Measurements from ENCODE around the gene RAD18.

Gene RAD18

GRCh38 chr3:8856721-8857120 is 106.6 kb downstream of the RAD18 start (continued):
- no peak for TF ChIP-seq ZNF518A (tag by site-specific recombination; conservative IDR thresholded peaks at IDR 0.05; ENCODE audit: low read depth)
- no peak for TF ChIP-seq ZNF670 (tag by site-specific recombination; IDR thresholded peaks at IDR 0.05; ENCODE audit: low read depth)
- no peak for TF ChIP-seq ZBTB48 (tag by site-specific recombination; IDR thresholded peaks at IDR 0.05)
- no peak for TF ChIP-seq ZIC2 (tag by site-specific recombination; IDR thresholded peaks at IDR 0.05)
- TF ChIP-seq ZNF121 (tag by site-specific recombination; IDR thresholded peaks at IDR 0.05): no peak
- TF ChIP-seq KLF1 (tag by site-specific recombination; IDR thresholded peaks at IDR 0.05): no peak
- TF ChIP-seq ZNF16 (tag by site-specific recombination; IDR thresholded peaks at IDR 0.05; ENCODE audit: low read depth): no peak
- no peak for TF ChIP-seq ZNF776 (tag by site-specific recombination; IDR thresholded peaks at IDR 0.05; ENCODE audit: borderline replicate concordance)
- TF ChIP-seq INSM2 (tag by site-specific recombination; IDR thresholded peaks at IDR 0.05): no peak

GRCh38 chr3:8856071-8856470 is 107.2 kb downstream of the RAD18 start:
- Histone ChIP-seq H3K36me3 (ENCODE audit: control insufficient read depth in 2 of 2, insufficient read depth in 1 of 2, low read length in 2 of 2) (peaks cover 0 to 11% of the 10 kb centered on the region in 2 experiments; a peak in 1 of 3 replicates), H3K4me1 (ENCODE audit: control insufficient read depth, insufficient read depth, low read length) (no peaks in the 10 kb centered on the region), H3K4me3 (ENCODE audit: low read depth, low read length) (no peak overlapping the region), H3K9me3 (ENCODE audit: control insufficient read depth, insufficient read depth, low read depth, low read length) (no peaks in the 10 kb centered on the region), H3K27ac (ENCODE audit: extremely low read depth, low read depth, low read length) (no peak overlapping the region)
- ChIA-PET POLR2A (no interaction called here), CTCF (no interaction called here)
- TF ChIP-seq ZNF426 (tag by site-specific recombination; IDR thresholded peaks at IDR 0.05): no peak
- TF ChIP-seq BCL11B (tag by site-specific recombination; IDR thresholded peaks at IDR 0.05; ENCODE audit: low read depth): no peak
- TF ChIP-seq ZSCAN4 (tag by site-specific recombination; IDR thresholded peaks at IDR 0.05): no peak
- TF ChIP-seq ZNF114 (tag by site-specific recombination; IDR thresholded peaks at IDR 0.05): no peak
- no peak for TF ChIP-seq ZNF449 (tag by site-specific recombination; IDR thresholded peaks at IDR 0.05)
- TF ChIP-seq ZNF324 (tag by site-specific recombination; IDR thresholded peaks at IDR 0.05): no peak
- no peak for TF ChIP-seq ZNF335 (tag by site-specific recombination; conservative IDR thresholded peaks at IDR 0.05)
- TF ChIP-seq ZNF433 (tag by site-specific recombination; IDR thresholded peaks at IDR 0.05; ENCODE audit: low read depth): no peak
- TF ChIP-seq ZFHX2 (tag by site-specific recombination; conservative IDR thresholded peaks at IDR 0.05): no peak
